Central memory CD4-positive, alpha-beta T cell (primary cell): ENCODE data around the gene CDKL2.

Experiments
- DNase-seq: peaks from one replicate; pipeline ENCODE4 v3.0.0; 2022

CDKL2 gene

DNA sequence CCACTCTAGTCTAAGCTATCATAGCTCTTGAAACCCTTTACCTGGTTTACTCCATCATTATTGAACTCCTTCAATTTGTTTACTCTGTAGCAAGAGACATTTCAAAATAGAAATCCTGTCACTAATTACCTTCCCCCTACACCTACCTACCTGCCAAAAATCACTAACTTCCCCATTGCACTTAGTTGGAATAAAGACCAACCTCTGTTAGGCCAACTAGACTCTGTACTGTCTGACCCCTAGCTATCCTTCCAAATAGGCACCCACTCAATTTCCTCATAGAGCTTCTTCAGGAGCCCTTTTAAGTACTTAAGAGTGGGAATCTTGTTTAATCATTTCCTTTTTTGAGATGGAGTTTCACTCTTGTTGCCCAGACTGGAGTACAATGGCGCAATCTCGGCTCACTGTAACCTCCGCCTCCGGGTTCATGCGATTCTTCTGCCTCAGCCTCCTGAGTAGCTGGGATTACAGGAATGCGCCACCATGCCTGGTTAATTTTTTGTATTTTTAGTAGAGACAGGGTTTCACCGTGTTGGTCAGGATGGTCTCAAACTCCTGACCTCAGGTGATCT is 8.9 kb upstream of the CDKL2 start:
- no peak for DNase-seq

- DNase-seq: no peak
These were observed 7.5 kb upstream of the CDKL2 start for GRCh38 chr4:75637827-75638226.

DNA sequence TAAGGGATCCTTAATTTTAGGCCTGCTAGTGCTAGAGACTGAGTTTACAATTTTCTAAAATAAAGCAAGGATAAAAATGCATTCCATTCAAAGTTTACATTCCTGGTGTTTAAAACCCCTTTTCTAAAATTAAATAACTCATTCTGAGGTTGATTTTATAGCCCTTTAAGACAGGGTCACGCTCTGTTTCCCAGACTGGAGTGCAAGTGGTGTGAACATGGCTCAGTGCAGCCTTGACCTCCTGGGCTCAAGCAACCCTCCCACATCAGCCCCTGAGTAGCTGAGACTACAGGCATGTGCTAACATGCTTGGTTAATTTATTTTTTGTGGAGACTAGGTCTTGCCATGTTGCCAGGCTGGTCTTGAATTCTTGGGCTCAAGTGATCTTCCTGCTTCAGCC is 6.8 kb upstream of the CDKL2 start:
- no peak for DNase-seq

DNA sequence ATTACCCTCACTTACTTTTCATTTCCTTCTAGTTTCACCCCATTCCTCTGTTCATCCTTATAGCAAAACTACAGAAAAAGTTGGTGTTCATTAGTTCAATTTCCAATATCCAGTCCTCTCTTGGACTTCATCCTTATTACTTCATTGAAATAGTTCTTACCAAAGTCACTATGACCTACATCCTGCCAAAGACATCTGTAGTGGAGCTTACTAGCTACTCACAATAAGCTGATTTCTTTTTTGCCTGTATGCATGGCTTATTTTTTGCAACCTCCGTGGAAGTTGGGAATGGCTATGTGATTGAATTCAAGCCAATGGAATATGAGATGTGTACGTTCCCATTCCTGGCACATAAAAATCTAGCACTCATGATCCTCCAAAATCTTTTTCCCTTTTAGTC is 4.6 kb upstream of the CDKL2 start:
- no peak for DNase-seq

GRCh38 chr4:75634281-75634680 is 4.0 kb upstream of the CDKL2 start:
- no peak for DNase-seq

- DNase-seq: no peak
These were observed 3.5 kb upstream of the CDKL2 start for GRCh38 chr4:75633846-75634245.

DNA sequence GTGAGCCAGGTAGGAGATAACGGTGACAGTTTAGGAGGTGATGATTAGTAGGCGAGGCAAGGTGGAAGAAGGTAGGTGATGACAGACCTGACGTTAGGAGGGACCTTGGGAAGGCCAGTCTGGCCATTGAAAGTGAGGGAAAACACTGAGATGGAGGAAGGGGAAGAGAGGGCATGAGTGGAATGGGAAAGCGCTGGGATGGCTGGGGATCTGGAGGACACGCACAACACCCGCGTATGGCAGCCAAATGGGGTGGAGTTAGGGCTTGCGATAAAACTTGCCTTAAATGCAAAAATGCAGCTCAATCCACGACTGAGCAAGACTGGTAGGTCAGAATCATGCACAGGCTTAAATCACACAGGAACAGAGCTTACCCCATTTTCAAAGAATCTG is 605 bp upstream of the CDKL2 start:
- DNase-seq: no peak

DNA sequence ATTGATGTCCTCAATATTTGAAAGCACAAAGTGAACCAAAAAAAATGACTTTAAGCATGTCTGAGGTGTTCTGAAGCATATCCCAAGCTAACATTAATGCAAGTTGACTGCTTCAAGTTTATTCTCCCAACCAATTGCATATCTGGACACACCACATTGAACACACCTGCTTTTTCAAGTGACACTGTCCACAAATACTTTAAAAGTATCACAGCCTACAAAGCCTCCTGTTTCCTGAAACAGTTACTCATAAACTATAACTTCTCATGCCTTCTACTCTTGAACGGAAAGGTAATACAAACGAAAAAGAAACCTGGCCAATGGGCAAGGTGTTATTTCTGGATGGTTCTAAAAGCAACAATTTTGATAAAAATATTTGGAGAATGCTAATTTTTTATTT is 1.1 kb downstream of the CDKL2 start:
- DNase-seq: no peak

DNA sequence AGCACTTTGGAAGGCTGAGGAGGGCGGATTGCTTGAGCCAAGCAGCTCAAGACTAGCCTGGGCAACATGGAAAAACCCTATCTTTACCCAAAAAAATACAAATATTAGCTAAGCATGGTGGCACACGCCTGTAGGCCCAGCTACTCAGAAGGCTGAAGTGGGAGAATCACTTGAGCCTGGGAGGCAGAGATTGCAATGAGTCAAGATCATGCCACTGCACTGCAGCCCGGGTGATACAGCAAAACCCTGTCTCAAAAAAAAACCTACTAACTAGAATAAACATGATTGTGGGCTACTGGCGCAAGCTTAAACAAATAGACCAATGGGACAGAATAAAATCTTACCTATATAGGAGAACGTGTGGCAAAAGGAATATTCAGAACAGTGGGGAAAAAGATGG is 7.3 kb downstream of the CDKL2 start:
- no peak for DNase-seq

- no peak for DNase-seq
These were observed 8.6 kb downstream of the CDKL2 start for GRCh38 chr4:75621715-75622114.

GRCh38 chr4:75612306-75612705 is 18.0 kb downstream of the CDKL2 start:
- no peak for DNase-seq

GRCh38 chr4:75605928-75606327 is 24.4 kb downstream of the CDKL2 start:
- DNase-seq: no peak

- DNase-seq: no peak
These were observed 30.7 kb downstream of the CDKL2 start for GRCh38 chr4:75599647-75600046.

DNA sequence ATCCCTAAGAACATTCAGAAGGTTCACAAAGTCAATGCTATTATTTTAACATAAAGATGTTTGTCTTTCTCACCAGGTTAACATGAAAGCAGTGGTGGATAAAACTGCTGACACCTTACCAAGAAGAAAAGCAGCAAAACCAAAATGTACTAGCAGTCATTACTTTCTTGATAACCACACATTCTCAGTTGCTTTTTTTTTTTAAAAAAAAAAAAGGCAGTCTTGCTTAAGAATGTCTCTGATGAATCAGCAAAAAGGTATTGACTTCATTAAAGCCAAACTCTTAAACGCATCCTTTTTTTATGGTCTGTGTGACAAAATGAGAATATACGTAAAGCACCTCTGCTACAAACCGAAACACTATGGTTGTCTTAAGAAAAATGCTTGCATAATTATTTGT is 31.9 kb downstream of the CDKL2 start:
- no peak for DNase-seq

DNA sequence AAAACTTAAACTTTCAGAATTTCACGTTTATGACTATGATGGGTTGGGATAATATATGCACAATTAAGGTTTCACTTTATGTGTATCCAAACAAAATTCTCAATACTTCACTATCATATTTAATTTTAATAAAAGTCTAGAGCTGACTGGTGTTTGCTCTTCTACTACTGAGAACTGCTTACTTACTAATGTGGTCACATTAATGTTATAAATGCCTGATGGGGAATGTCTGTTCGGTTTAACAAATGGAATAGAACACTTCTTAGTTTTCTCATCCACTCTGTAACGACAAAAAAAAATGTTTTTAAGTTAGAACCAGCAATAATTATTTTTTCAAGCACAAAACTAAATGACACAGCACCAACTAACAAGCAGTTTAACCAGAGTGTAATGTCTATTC is 34.3 kb downstream of the CDKL2 start:
- no peak for DNase-seq

DNA sequence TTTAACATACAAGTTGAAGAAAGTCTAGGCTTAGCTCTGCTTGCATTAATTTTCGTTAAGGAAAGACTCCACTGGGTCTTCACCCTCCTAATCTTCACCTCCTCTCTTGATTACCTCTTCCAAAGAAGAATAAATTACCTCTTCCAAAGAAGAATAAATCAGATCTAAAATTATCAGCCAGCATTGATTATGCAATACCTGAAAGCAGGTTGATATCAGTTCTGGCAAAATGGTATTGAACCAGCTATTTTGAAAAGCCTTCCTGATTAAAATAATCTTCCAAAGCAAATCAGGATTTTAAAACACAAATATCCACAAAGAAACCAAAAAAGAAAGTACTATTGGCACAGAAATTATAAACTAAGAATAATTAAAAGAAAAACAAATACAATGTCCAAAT is 36.9 kb downstream of the CDKL2 start:
- no peak for DNase-seq

DNA sequence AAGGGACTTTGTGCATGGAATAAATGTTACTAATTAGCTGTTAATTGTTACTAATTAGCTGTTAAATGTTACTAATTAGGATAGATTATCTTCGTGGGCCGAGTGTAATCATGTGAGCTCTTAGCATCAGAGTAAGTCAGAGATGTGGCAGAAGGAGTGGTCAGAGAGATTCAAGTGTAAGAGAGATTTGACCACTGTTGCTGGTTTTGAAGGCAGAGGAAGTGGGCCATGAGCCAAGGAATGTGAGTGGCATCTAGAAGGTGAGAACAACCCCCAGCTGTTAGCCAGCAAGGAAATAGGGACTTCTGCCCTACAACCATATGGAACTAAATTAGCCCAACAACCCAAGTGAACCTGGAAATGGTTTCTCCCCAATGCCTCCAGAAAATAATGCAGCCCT is 46.3 kb downstream of the CDKL2 start:
- DNase-seq: no peak

DNA sequence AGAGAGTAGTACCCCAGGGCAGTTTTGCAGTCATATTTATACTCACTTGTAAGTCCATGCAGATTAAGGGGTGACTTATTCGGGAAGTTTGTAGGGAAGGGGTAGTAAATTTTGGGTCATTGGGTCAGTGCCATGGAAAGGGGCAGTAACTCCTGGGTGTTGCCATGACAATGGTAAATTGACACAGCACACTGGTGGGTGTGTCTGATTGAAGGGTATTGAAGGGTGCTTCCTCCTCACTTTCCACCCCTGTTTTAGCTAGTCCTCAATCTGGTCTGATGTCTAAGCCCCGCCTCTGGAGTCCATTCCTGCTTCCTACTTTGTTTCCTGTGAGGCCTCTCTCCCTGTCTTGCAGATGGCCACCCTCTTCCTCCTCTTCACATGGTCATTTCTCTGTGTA is 62.6 kb downstream of the CDKL2 start:
- no peak for DNase-seq

- no peak for DNase-seq
These were observed 63.4 kb downstream of the CDKL2 start for GRCh38 chr4:75566911-75567310.

DNA sequence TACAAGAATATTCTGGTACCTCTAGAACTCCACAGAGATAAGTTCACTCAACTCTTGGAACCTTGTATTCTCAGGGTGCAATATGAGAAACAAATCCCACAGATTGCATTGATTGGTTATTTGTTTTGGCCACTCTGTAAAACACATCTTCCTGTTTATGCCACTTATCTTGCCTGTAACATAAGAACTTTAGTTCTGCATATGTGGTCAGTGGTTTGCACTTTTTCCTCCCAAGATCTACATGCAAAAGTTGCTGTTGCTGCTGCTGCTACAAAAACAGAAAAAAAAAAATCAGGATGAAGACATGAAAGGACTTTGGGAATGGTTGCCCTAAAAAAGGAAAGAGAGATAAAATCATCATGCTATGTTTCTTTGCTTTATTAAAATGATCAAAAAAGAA is 64.8 kb downstream of the CDKL2 start:
- no peak for DNase-seq

- no peak for DNase-seq
These were observed 66.3 kb downstream of the CDKL2 start for GRCh38 chr4:75564023-75564422.

GRCh38 chr4:75561789-75562188 is 68.5 kb downstream of the CDKL2 start:
- no peak for DNase-seq

DNA sequence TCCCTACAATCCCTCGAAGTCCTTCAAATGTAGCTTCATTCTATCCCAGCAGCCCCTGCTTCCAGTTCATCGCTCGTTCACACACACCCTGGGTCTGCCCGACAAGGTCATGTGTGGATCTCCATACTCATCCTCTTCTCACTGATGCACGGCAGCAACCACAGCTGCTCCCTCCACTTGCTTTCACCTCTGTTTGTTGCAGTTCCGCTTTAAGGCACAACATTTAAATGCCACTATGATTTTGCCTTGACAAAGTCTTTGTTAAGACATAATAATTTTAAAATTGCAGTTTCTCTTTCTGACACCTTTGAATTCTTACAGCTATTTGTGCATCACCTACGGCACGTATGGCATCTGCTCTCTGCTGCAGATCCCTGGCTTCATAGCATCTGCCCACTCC is 72.6 kb downstream of the CDKL2 start:
- DNase-seq: no peak

- DNase-seq: no peak
These were observed 74.8 kb downstream of the CDKL2 start, which contains the start of gene ODAPH for GRCh38 chr4:75555294-75556164. Gene ODAPH (plus strand): TSS chr4:75556066. CDS start chr4:75556083, 17 bp downstream.

DNA sequence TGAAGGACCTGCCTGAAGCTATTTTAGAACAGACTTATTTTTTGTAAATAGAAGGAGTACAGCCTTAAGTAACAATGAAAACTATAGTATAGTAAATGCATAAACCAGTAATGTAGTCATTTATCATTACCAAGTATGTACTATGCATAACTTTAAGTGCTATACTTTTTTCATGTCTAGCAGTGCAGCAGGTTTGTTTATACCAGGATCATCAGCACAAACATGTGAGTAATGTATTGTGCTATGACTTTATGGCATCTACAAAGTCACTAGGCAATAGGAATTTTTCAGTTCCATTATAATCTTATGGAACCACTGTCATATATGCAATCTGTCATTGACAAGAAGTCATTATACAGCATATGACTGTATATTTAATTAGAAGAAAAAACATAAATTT is 77.9 kb downstream of the CDKL2 start:
- DNase-seq: no peak
